ENCODE measurements around the gene SEMA5A.

DNA sequence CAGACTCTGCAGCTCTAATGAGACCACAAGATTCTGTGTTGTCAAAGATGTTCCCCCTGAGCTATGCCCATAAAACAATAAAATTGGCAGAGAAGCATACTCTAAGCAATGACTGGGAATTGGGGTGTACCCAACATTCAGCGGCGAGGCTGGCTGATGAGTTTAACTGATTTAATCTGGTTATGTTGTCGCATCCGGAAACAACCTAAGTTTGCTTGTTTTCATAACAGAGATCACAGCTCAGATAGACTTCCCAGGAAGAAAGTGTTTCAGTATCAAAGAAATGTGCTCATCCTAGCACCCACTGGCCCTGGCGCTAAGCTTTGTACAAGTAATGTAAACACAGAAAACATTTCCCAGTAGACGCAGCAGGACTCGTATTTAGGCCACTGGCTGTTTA, 7.4 kb downstream of the SEMA5A start:
- TF ChIP-seq POLR2A (IDR thresholded peaks at IDR 0.05; ENCODE audit: low read depth, low read length): no peak
- no peak for TF ChIP-seq TAF1 (IDR thresholded peaks at IDR 0.05; ENCODE audit: borderline replicate concordance, low read depth, low read length)

All from GM12892 (cell line).